ENCODE data around the gene PTPN12.

- TF ChIP-seq CTCF (IDR thresholded peaks at IDR 0.05): no peak
- TF ChIP-seq POLR2AphosphoS5 (IDR thresholded peaks at IDR 0.05; ENCODE audit: low read depth, low read length): no peak
Observed at GRCh38 chr7:77575187-77575586, 38.1 kb downstream of the PTPN12 start.

Measured in Panc1 (cell line).